H9 (cell line): ENCODE data around the gene CEACAM4. TPM values are rescaled to one million over a fixed set of nuclear protein-coding genes. Genes with fewer than 3 reads are reported as not detected.

Experiments
- DNase-seq: peaks from one replicate; pipeline ENCODE4 v3.0.0-alpha.2; 2017
- H2AFZ ChIP-seq: one replicate; pipeline ENCODE4 v1.6.1; 2013; ENCODE audit warnings: mild to moderate bottlenecking, low read length, control low read depth, moderate library complexity
- H2AK5ac ChIP-seq: 2 replicates; pipeline ENCODE4 v1.6.1; 2013; ENCODE audit warnings: low read length, control low read depth, mixed read lengths; ENCODE audit not compliant: insufficient read length
- H2BK120ac ChIP-seq: one replicate; pipeline ENCODE4 v1.6.1; 2013; ENCODE audit warnings: low read depth, mild to moderate bottlenecking, low read length, control low read depth, inconsistent platforms; ENCODE audit not compliant: poor library complexity, severe bottlenecking
- H2BK12ac ChIP-seq: 2 replicates; pipeline ENCODE4 v1.6.1; 2013; ENCODE audit warnings: low read length, control low read depth, mixed read lengths, low read depth; ENCODE audit not compliant: insufficient read length
- H2BK15ac ChIP-seq: 2 replicates; pipeline ENCODE4 v1.6.1; 2013; ENCODE audit warnings: low read depth, low read length, control low read depth
- H2BK20ac ChIP-seq: one replicate; pipeline ENCODE4 v1.6.1; 2013; ENCODE audit warnings: low read depth, mild to moderate bottlenecking, low read length, control low read depth, inconsistent platforms; ENCODE audit not compliant: poor library complexity, severe bottlenecking
- H2BK5ac ChIP-seq: 2 replicates; pipeline ENCODE4 v1.6.1; 2013; ENCODE audit warnings: low read length, control low read depth, mixed read lengths; ENCODE audit not compliant: insufficient read length
- H3K14ac ChIP-seq: 2 replicates; pipeline ENCODE4 v1.6.1; 2013; ENCODE audit warnings: low read length, control low read depth; ENCODE audit not compliant: insufficient read depth
- H3K18ac ChIP-seq: 2 replicates; pipeline ENCODE4 v1.6.1; 2013; ENCODE audit warnings: low read depth, mild to moderate bottlenecking, mixed read lengths, low read length, control low read depth; ENCODE audit not compliant: insufficient read length
- H3K23ac ChIP-seq: 2 replicates; pipeline ENCODE4 v1.6.1; 2013; ENCODE audit warnings: low read length, control low read depth, mixed read lengths, low read depth; ENCODE audit not compliant: insufficient read length
- H3K23me2 ChIP-seq: 2 replicates; pipeline ENCODE4 v1.6.1; 2013; ENCODE audit warnings: low read depth, mild to moderate bottlenecking, mixed read lengths, low read length, control low read depth; ENCODE audit not compliant: insufficient read length, poor library complexity, severe bottlenecking
- H3K27ac ChIP-seq: 2 replicates; pipeline ENCODE4 v1.5.1; 2013; ENCODE audit warnings: low read length, control low read depth, mixed read lengths, low read depth; ENCODE audit not compliant: insufficient read length
- H3K27me3 ChIP-seq: 2 replicates; pipeline ENCODE4 v1.6.1; 2013; ENCODE audit warnings: low read length, control low read depth, inconsistent platforms; ENCODE audit not compliant: insufficient read depth
- H3K4ac ChIP-seq: 2 replicates; pipeline ENCODE4 v1.6.1; 2013; ENCODE audit warnings: low read depth, mild to moderate bottlenecking, control low read depth, inconsistent platforms, low read length, moderate library complexity
- H3K4me1 ChIP-seq: 2 replicates; pipeline ENCODE4 v1.6.1; 2013; ENCODE audit warnings: low read length, control low read depth, inconsistent platforms; ENCODE audit not compliant: insufficient read depth
- H3K4me2 ChIP-seq: 2 replicates; pipeline ENCODE4 v1.6.1; 2013; ENCODE audit warnings: low read length, control low read depth, mixed read lengths; ENCODE audit not compliant: insufficient read length, insufficient read depth
- H3K56ac ChIP-seq: 2 replicates; pipeline ENCODE4 v1.6.1; 2013; ENCODE audit warnings: low read depth, mild to moderate bottlenecking, mixed read lengths, low read length, control low read depth; ENCODE audit not compliant: insufficient read length
- H3K79me1 ChIP-seq: 2 replicates; pipeline ENCODE4 v1.6.1; 2013; ENCODE audit warnings: low read depth, mild to moderate bottlenecking, moderate library complexity, low read length, control low read depth, inconsistent platforms; ENCODE audit not compliant: insufficient read depth, poor library complexity, severe bottlenecking
- H3K79me2 ChIP-seq: 2 replicates; pipeline ENCODE4 v1.6.1; 2013; ENCODE audit warnings: low read length, control low read depth, inconsistent platforms; ENCODE audit not compliant: insufficient read depth
- H3K9ac ChIP-seq: 2 replicates; pipeline ENCODE4 v1.6.1; 2013; ENCODE audit warnings: low read length, control low read depth, mixed read lengths; ENCODE audit not compliant: insufficient read length; ENCODE audit errors: extremely low read depth
- H3K9me3 ChIP-seq: one replicate; pipeline ENCODE4 v1.6.1; 2013; ENCODE audit warnings: low read depth, low read length, inconsistent platforms; ENCODE audit not compliant: control insufficient read depth
- H3T11ph ChIP-seq: one replicate; pipeline ENCODE4 v1.6.1; 2013; ENCODE audit warnings: mild to moderate bottlenecking, low read length, control low read depth, inconsistent platforms
- H4K20me1 ChIP-seq: one replicate; pipeline ENCODE4 v1.6.1; 2013; ENCODE audit not compliant: control insufficient read depth, insufficient read length, insufficient read depth
- H4K5ac ChIP-seq: 2 replicates; pipeline ENCODE4 v1.6.1; 2013; ENCODE audit warnings: low read depth, mild to moderate bottlenecking, mixed read lengths, low read length, control low read depth; ENCODE audit not compliant: insufficient read length
- H4K8ac ChIP-seq: replicated peaks from 2 replicates; pipeline ENCODE4 v1.6.1; 2013; ENCODE audit warnings: low read length, control low read depth, mixed read lengths, low read depth; ENCODE audit not compliant: insufficient read length
- H4K91ac ChIP-seq: 2 replicates; pipeline ENCODE4 v1.6.1; 2013; ENCODE audit warnings: low read depth, mild to moderate bottlenecking, moderate library complexity, mixed read lengths, low read length, control low read depth; ENCODE audit not compliant: insufficient read length
- H3K27ac Mint-ChIP-seq, 3 experiments: 2 replicates in 2 of 3; 3 replicates in 1 of 3; pipeline ENCODE4 v1.8.0; 2020 to 2021; ENCODE audit warnings: mixed read lengths in 3 of 3, mild to moderate bottlenecking in 1 of 3, moderate library complexity in 1 of 3
- H3K27me3 Mint-ChIP-seq: 2 replicates; pipeline ENCODE4 v1.8.0; 2021; ENCODE audit warnings: low read depth, mild to moderate bottlenecking, moderate library complexity, mixed read lengths
- H3K36me3 Mint-ChIP-seq, 3 experiments: 2 replicates in 2 of 3; 3 replicates in 1 of 3; pipeline ENCODE4 v1.8.0; 2020 to 2021; ENCODE audit warnings: low read depth in 3 of 3, mixed read lengths in 3 of 3; ENCODE audit not compliant: insufficient read depth in 1 of 3
- H3K4me1 Mint-ChIP-seq, 2 experiments: 2 replicates each; pipeline ENCODE4 v1.8.0; 2020; ENCODE audit warnings: mixed read lengths in 2 of 2
- H3K4me3 Mint-ChIP-seq, 2 experiments: 2 replicates in 1 of 2; 3 replicates in 1 of 2; pipeline ENCODE4 v1.8.0; 2020 to 2021; ENCODE audit warnings: mild to moderate bottlenecking in 2 of 2, mixed read lengths in 2 of 2, moderate library complexity in 1 of 2
- H3K9me3 Mint-ChIP-seq, 2 experiments: 2 replicates in 1 of 2; 3 replicates in 1 of 2; pipeline ENCODE4 v1.8.0; 2020; ENCODE audit warnings: mild to moderate bottlenecking in 2 of 2, mixed read lengths in 2 of 2, moderate library complexity in 1 of 2
- WGBS: extraction: QIAGEN DNeasy Blood & Tissue Kit; methylation state at CpG from one replicate; pipeline ENCODE4 v1.1.7; 2013; ENCODE audit warnings: missing lambda C conversion rate, low lambda C conversion rate, mixed read lengths; ENCODE audit not compliant: insufficient read length; ENCODE audit errors: extremely low coverage; 5-methylcytosine and 5-hydroxymethylcytosine counted together
- total RNA-seq: library from RNA; stranded (reverse); gene quantifications from 2 replicates; pipeline ENCODE4 v1.2.1, GENCODE V29; 2021
- TF ChIP-seq, protein P1 (sequence below): fragments of 200-600 bp; sonication (generic); conservative IDR thresholded peaks from 3 replicates; pipeline ENCODE4 v1.8.0; 2021; ENCODE audit warnings: antibody characterized with exemption, mild to moderate bottlenecking

CEACAM4 gene
- total RNA-seq, 1 experiment from 2014 or later = not detected

DNA sequence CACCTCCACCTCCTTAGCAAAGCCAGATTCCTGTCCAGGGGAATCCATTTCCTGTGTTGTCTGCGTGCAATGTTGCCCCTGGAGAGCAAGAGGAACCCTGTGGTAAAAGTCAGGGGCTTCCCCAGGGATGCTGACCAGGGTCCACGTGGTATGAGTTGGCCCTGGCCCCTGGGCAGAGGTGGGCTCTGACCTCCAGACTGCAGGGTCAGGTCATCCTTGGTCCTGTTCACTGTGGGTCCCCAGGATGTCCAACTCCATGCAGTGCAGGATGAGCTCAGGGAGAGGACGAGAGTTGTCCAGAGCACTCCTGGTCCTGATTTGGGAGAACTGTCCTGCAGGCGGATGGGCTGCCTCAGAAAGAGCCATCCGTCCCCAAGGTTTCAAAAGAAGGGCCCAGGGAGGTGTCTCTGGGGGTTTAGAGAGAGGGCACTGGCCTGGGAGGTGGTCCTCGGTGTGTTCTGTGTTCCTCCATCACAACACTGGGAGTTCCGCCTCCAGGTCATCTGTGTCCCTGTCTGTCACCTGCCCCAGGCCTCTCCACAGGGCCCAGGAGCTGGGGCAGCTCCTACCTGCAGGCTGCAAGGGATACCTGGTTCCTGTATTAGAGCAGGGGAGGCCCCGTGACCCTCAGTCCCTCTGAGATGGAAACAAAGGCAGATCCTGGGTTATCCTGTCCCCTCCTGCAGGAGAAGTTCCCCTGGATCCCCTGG lies 1.2 kb upstream of the CEACAM4 start:
- Histone ChIP-seq H3K56ac (no peak overlapping the region), H2BK12ac (no peak overlapping the region), H3K23ac (no peak overlapping the region), H3K27me3 (no peaks in the 10 kb centered on the region), H2BK5ac (no peak overlapping the region), H4K8ac (no peak overlapping the region), H3K9me3 (peaks cover 65% of the 10 kb centered on the region), H2BK15ac (no peak overlapping the region), H4K91ac (no peak overlapping the region), H2BK20ac (no peak overlapping the region), H2AFZ (no peak overlapping the region), H3K4ac (no peak overlapping the region), H3T11ph (no peak overlapping the region), H4K5ac (no peak overlapping the region), H3K79me1 (no peaks in the 10 kb centered on the region), H3K4me2 (no peak overlapping the region), H2AK5ac (no peak overlapping the region), H2BK120ac (no peak overlapping the region), H3K4me1 (no peaks in the 10 kb centered on the region), H3K9ac (no peak overlapping the region), H3K27ac (no peak overlapping the region), H4K20me1 (no peaks in the 10 kb centered on the region), H3K18ac (no peak overlapping the region), H3K14ac (no peak overlapping the region), H3K79me2 (no peaks in the 10 kb centered on the region), H3K23me2 (no peaks in the 10 kb centered on the region)
- no peaks in the 10 kb centered on the region for H3K4me1 Mint-ChIP-seq
- no peak overlapping the region for H3K27ac Mint-ChIP-seq
- peak; percentile 6 for DNase-seq
- peaks cover 91 to 95% of the 10 kb centered on the region in 2 experiments for H3K9me3 Mint-ChIP-seq
- H3K36me3 Mint-ChIP-seq = peaks cover 1 to 16% (median 8%) of the 10 kb centered on the region in 3 experiments; a peak in 5 of 7 replicates
- no CpG with 5 or more reads among the region's 8 CpGs for WGBS
- peaks cover 2% of the 10 kb centered on the region for H3K27me3 Mint-ChIP-seq
- no peak overlapping the region for H3K4me3 Mint-ChIP-seq
- TF ChIP-seq, protein P1, sequence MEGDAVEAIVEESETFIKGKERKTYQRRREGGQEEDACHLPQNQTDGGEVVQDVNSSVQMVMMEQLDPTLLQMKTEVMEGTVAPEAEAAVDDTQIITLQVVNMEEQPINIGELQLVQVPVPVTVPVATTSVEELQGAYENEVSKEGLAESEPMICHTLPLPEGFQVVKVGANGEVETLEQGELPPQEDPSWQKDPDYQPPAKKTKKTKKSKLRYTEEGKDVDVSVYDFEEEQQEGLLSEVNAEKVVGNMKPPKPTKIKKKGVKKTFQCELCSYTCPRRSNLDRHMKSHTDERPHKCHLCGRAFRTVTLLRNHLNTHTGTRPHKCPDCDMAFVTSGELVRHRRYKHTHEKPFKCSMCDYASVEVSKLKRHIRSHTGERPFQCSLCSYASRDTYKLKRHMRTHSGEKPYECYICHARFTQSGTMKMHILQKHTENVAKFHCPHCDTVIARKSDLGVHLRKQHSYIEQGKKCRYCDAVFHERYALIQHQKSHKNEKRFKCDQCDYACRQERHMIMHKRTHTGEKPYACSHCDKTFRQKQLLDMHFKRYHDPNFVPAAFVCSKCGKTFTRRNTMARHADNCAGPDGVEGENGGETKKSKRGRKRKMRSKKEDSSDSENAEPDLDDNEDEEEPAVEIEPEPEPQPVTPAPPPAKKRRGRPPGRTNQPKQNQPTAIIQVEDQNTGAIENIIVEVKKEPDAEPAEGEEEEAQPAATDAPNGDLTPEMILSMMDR = no peak
